HG03025 (cell line): ENCODE data around the gene FAM117A.
"Not testable (repeated sequence)": the region's sequence is repeated elsewhere in the genome, so short reads cannot be mapped to it uniquely, and the experiment has no call there.

Source experiments
- ATAC-seq: cut with Tn5 transposase; IDR thresholded peaks from one replicate; pipeline ENCODE4 v1.9.1; 2021; ENCODE audit warnings: mild to moderate bottlenecking, moderate library complexity; ENCODE audit not compliant: unreplicated experiment, low FRiP score

Gene FAM117A

GRCh38 chr17:49741692-49742076, 22.2 kb downstream of the FAM117A start:
- no peak for ATAC-seq

GRCh38 chr17:49741009-49741691, 22.8 kb downstream of the FAM117A start:
- ATAC-seq: no peak

DNA sequence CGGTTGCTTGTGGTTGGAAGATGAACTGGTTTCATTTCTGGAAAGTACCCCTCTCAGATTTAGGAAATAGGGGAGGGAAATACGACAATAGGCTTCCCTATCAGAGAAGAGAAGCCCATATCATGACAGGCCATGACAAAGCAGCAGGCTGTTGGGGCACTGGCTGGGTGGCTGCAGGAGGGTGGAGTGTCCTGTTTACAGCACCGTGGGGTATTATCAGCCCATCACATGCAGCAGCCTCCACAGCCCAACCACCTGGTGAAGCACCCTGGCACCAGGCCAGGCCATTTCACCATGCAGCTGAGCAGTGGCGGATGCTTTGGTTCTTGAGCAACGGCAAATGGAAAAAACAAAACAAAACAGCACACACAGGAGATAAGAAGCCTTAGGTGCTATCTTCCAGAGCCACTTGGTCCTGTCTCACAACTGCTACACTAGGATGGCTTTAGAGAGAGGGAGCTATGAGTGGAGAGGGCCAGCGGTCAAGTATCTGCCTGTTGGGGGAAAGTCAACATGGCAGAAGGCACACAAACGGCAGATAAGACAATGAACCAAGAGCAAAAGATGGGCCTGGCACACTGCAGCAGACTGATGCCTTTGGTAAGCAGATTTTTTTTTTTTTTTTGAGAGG, 24.2 kb downstream of the FAM117A start:
- ATAC-seq: no peak

DNA sequence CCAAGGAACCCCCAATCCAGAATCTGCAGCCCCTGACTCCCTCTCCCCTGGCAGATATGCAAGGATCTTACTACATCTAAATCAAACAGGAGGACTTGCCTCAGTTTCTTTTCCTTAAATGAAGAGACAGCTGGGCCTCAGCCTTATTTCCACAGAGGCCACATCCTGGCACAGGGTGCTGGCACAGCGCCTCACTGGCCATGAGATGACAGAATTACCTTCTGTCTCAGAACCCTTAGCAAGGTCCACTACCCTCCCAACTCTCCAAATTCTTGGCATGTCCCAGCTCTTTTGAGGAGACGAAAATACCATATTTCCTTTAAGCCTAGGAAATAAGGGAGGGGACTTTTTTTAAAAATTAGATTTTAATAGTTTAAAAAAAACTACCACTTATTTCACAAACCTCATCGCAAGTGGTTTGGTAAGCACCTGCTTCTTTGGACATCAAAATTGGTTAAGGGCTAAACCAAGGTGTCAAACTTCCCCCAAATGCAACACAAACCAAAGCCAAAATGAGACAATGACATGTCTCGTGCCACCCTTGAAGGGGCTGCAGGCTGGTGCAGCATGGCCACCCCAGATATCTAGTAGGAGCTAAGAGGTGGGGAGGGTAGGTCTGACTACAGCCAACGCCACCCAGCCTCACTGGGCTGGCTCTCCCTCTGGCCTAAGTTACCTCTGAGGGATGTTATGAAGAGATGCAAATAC, 25.3 kb downstream of the FAM117A start:
- ATAC-seq: no peak

- no peak for ATAC-seq
Observed at GRCh38 chr17:49734515-49735490, 29.1 kb downstream of the FAM117A start.

GRCh38 chr17:49731435-49731831, 32.5 kb downstream of the FAM117A start:
- ATAC-seq: no peak

- ATAC-seq: no peak
Observed at GRCh38 chr17:49730785-49731434, 33.0 kb downstream of the FAM117A start.

DNA sequence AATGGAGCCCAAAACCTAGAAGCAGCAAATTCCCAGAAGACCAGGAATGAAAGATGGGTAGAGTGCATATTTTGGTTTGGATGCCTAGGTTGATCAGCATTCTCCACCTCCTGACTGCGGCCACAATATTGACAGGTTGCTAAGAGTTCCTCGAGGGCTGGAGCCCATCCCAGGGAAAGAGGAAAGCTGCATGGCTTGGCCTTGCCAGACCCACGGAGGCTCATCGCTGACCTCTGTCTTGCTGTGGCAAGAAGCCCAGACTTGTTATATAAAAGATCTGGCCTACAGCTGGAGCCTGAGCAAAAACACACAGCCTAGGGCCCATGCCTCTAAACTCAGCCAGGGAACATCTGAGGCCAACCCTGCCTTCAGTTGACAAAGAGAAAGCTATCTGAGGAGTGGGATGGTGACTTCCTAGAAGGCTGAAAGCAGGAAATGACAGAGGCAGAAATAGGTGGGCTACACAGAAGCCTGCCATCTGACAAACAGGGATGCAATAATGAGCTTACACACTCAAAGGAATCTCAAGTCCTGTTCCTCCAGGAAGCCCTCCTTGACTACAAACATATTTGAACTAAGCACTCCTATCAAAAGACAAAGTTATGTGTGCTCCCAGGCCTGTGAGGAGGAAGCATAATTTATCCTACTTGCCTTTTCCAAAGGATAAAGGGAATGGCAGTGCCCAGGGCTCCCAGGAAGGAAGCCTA, 33.7 kb downstream of the FAM117A start:
- no peak for ATAC-seq

DNA sequence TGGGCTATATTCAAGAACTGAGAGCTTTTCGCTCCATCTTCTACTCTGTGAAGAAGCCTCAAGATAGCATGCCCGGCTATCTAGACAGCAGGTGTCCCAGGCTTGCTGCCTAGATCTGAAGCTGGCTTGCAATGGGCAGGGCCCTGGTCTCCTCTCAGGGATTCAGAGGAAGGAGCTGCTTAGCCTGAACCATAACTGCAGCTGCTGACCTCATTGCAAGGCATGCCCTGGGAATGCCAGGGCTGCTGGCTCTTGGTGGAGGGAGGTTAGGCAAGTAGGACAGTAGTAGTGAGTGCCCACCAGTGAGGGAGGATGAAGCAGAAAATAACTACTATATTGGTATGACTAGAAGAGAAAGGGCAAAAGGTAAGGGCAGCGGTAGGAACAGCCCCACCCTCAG, 34.9 kb downstream of the FAM117A start:
- no peak for ATAC-seq

DNA sequence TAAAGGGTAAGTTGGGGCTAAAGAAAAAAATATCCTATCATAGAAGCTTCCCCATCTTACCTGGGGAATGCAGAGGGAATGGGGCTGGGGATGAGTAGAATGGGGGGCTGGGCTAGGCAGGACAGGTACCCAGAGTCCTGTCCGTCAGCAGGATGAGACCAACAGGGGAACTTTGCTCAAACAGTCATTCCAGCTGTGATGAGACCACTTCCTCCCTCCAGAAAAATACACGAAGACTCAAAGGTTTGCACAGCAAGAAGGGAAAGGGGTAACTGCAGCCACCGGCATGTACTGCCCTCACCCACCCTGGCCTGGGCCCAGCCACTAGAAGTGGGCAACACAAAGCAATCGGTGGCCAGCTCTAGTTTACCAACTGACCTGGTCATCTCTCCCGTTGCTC, 35.5 kb downstream of the FAM117A start:
- ATAC-seq: no peak

DNA sequence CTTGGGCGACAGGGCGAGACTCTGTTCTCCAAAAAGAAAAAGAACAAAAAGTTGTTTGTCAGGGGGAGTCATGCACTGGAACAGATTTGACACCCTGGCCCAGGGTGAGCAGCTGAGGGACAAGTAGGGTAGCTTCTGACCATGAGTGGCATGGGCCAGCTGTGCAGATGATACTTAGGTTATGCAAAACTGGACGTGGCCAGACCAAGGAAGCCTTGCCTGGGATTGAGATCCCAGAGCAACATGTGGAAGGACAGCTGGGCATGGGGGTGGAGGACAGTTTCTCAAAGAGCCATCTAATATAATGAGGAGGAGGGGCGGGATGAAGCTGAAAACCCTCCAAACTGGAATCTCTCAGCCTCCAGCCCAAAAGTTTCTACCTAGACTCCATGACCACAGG, 36.6 kb downstream of the FAM117A start:
- no peak for ATAC-seq

- ATAC-seq: no peak
Observed at GRCh38 chr17:49725452-49726130, 38.3 kb downstream of the FAM117A start.

- ATAC-seq: not testable (repeated sequence)
Observed at GRCh38 chr17:49724552-49724951, 39.4 kb downstream of the FAM117A start.

- no peak for ATAC-seq
Observed at GRCh38 chr17:49723423-49723822, 40.5 kb downstream of the FAM117A start.

DNA sequence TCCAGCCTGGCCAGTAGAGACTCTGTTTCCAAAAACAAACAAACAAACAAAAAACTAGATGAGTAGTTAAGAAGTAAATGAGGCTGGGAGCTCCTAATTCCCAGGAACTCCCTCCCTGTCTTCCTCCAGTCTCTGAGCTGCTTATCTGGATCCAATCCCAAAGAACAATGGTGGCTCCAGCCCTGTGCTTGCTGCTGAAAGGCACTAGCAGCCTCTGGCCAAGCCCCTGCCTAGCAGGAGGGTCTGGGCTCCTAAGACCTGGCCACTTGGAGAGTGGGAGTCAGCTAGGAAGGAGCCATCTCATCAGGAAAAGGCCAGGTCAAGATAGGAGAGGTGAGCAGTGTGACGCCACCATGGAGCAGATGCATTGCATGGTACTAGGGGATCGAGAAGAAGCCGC, 41.9 kb downstream of the FAM117A start:
- no peak for ATAC-seq

DNA sequence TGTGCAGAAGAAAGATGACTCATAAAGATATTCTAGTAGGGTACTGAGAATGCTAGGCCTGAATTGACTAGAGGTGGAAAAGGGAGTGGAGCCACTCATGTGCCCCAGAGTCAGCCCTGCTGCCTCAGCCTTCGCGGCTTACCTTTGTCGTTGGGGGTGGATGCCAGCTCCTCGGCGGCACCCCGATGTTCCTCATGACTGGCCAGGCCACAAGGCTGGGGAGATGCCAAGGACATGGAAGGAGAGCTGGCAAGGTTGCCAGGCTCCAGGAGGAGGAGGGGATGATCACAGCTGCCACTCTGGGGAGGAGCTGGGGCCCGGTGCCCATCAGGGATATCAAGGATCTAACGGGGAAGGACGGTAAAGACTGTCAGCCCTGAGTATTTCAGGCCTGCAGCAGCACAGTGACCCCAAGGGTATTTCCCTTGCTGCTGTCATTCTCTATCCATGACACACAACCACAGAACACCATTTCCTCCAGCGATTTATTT, 46.5 kb downstream of the FAM117A start:
- ATAC-seq: no peak

- ATAC-seq: no peak
Observed at GRCh38 chr17:49716668-49717364, 47.1 kb downstream of the FAM117A start.

- ATAC-seq: no peak
Observed at GRCh38 chr17:49715717-49716279, 48.1 kb downstream of the FAM117A start.
